Activated CD8-positive, alpha-beta memory T cell treated with anti-CD3 and anti-CD28 coated beads, Interleukin-2, amount 50 U/mL, for 1 hour (primary cell): ENCODE measurements around the gene ATOH8.

Source experiments
- DNase-seq: peaks from one replicate; pipeline ENCODE4 v3.0.0-alpha.2; 2020; ENCODE audit errors: extremely low read depth

The ATOH8 gene

DNA sequence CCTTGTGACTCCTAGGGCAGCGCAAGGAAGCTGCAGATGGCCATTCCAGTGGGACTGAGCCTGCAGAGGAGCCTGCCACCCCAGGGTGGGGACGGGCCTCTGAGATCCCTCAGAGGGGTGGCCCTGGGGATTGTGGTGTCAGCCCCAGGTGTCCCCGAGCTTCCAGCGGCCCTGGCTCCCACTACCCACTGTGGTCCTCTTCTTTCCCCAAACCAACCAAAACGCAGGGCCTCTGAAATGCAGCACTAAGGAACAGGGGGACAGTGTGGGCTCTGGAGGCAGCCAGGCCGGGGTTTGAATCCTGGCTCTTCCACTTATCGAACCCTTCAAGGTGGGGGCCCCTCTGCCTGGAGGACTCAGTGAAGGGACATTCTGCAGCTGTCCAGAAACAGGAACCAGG, 32.7 kb downstream of the ATOH8 start:
- DNase-seq, result no peak

- DNase-seq, result no peak
Measured at GRCh38 chr2:85786865-85787264, 33.1 kb downstream of the ATOH8 start.

- DNase-seq, result no peak
Measured at GRCh38 chr2:85787282-85787980, 33.6 kb downstream of the ATOH8 start.

GRCh38 chr2:85787981-85788340, 34.2 kb downstream of the ATOH8 start:
- no peak for DNase-seq

- no peak for DNase-seq
Measured at GRCh38 chr2:85788603-85789002, 34.8 kb downstream of the ATOH8 start.

DNA sequence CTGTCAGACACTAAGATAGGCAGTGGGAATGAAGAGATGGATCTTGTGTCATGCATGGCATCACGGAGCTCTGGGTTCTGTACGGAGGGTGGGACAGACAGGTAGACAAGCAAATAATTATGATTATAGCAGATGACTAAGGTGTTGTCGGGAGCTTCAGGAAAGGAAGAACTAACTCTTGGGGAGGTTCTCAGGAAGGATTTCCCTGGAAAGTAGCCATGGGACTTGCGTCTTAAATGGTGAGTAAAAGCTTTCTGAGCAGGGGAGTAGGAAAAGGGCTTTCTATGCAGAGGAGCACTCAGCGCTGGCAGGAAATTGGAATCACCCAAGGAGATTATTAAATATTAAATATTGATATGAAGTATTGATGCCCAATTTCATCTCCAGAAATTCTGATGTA, 35.5 kb downstream of the ATOH8 start:
- no peak for DNase-seq

DNA sequence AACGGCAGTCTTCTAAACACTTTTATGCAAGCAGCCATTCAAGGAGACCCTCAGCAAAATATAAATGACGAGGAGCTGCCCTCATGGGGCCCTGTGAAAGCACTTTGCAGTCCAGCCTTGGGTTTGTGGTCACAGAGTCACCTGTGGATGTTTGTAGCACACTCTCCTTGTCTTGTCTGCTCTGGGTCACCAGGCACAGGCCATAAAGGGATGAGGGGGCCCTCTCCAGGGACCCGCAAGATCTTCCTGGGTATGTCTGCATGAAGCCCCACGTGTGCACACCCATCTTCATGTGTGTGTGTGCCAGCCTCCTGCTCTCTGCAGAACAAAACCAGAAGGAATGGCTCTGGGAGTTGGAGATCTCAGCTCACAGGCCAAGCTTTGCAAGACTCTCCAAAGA, 36.2 kb downstream of the ATOH8 start:
- no peak for DNase-seq

DNA sequence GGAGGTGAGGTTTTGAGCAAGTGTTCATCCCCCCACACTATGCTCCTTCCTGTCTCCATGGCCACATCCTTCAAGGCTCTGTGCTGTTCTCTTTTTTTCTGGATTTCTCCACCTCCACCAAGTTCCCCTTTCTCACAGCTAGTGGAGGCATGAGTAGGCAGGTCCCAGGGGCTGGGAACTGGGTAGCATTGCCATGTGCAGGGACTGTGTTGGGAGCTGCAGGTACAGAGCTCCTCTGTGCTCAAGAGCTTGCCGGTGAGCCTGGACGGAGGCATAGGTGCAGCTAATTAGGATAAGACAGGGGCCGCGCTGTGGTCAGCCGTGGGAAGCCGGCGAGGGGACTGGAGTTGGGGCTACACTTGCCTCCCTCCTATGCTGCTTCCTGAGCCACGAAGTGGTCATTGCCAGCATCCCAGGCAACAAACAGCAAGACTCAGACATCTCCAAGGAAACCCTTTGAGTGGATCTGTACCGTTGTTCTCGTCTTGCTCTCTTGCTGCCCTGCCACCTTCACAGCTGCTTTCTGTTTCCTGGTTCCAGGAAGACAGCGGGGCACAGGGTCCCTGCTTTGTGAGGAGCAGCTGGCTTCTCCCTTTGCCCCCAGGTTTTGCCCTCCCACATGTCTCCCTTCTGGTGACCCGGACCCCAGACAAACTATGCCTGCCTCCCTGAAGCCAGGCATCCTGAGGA, 36.9 kb downstream of the ATOH8 start:
- no peak for DNase-seq

- no peak for DNase-seq
Measured at GRCh38 chr2:85791704-85792565, 38.1 kb downstream of the ATOH8 start.

DNA sequence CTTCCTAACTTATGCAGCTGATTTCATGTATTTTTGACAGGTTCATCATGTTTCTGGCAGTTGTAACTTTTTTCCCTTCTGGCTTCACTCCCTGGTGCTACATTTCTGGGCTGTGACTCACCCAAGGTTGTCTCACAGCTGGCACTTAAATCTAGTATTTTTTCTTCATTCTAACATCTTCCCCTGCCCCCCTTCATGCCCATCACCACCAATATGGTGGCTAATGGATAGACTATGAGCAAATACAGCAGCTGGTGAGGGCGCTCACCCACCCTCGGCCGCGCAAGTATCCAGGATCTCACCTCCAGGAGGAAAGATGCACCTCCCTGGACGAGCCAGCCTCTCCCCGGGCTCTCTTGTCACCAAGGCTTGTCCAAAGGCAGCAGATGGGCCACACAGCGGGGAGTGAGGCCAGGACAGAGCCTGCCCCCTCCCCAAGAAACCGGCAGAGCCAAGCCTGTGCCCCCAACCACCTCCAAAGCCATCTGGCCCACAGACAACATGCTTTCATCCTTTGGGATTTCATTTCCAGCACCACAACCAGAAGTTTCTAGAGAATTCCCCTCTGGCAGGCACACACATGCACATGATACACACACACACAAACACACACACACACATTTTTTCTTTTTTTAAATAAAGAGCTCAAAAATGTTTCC, 39.1 kb downstream of the ATOH8 start:
- DNase-seq, result no peak

DNA sequence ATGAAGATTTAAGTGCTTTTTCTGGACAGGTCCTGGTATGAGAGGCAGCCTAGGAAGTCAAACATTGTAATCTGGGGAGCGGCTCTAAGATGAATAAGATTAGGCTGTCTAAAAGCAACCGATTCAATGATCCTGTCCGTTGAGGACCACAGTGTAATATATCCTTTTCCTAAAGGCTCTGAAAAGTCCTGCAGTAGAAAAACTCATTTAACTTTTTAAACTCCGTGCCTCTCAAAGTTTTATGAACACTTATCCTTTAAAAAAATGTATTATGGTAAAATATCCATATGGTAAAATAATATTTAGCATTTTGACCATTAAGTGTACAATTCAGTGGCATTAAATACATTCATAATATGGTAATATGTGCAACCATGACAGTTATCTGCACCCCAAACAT, 39.8 kb downstream of the ATOH8 start:
- no peak for DNase-seq

GRCh38 chr2:85794038-85794441, 40.2 kb downstream of the ATOH8 start:
- DNase-seq, result no peak

DNA sequence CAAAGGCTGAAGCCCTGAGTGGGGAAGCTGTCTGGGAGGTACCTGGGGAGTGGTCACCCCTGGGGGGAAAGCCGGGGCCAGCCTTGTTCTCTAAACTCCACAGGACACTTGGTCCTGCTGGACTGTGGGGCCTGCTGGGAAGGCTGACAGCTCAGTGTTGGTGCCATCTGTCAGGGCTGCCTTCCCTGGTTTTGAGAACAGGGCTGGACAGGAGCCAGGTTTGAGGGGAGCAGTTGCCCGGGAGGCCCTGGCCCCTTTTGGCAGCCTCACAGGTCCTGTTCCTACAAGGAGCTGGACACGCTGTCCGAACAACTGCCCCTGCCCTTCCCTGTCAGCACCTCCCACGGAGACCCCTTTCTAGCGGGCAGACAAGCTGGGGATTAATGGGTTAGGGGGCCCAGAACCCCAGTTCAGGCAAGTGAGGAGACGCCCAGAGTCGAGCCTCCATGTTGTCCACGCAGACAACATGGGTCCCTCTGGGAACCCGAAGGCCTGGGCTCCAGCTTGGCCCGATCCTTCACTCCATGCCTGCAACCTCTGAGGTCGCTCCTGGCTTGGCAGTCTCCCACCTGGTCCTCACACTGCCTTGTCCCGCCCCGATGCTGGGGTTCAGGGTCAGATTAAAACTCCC, 40.8 kb downstream of the ATOH8 start:
- no peak for DNase-seq

DNA sequence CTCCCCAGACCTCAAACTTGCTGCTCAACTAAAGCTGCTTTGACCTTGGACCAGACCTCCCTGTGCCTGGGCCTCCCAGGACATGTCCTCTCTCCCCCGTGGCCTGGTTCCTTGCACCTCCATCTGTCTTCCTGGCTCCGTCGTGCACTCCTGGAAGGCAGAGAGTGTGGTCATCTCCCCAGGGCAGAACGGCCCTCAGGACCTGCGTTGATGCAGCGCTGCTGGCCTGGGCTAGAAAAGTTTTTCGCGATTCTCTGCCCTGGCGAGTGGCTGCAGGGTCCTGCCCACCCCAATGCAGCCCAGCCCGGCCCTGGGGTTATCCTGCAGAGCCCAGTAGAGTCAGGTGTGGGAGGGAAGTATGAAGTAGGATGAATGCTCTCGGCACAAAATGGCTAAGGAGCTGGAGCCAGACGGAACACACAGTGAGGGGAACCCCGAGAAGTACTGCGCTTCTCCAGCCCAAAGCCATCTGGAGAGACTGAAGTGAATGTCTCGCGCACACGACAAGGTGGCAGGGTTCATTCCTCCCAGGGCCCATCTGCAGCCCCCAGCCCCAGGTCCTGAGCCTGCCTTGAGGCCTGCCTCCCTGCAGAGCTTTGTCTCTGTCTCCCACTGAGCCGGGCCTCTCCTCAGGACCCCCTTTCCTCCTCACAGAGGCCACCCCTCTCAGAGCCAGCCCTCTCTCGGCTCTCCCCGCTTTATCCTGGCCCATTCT, 41.7 kb downstream of the ATOH8 start:
- no peak for DNase-seq

GRCh38 chr2:85796046-85796340, 42.2 kb downstream of the ATOH8 start:
- no peak for DNase-seq

GRCh38 chr2:85796341-85797262, 42.8 kb downstream of the ATOH8 start:
- DNase-seq, result no peak

GRCh38 chr2:85797263-85797660, 43.5 kb downstream of the ATOH8 start:
- DNase-seq, result no peak

DNA sequence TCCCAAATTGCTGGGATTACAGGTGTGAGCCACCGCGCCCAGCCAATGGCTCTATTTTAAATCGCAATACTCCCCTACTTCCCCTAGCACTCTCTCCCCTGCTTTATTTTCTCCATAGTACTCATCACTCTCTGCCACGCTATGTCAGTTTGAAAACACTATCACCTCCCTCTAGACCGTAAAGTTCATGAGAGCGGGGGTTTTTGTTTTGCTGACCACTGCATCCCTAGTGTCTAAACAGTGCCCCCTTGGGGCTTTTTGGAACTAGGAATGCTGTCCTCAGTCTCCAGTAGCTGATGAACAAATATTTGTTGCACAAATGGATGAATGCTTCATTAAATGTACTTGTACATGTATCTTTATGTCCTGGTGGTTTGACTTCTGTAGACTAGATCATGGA, 44.1 kb downstream of the ATOH8 start:
- DNase-seq, result no peak

DNA sequence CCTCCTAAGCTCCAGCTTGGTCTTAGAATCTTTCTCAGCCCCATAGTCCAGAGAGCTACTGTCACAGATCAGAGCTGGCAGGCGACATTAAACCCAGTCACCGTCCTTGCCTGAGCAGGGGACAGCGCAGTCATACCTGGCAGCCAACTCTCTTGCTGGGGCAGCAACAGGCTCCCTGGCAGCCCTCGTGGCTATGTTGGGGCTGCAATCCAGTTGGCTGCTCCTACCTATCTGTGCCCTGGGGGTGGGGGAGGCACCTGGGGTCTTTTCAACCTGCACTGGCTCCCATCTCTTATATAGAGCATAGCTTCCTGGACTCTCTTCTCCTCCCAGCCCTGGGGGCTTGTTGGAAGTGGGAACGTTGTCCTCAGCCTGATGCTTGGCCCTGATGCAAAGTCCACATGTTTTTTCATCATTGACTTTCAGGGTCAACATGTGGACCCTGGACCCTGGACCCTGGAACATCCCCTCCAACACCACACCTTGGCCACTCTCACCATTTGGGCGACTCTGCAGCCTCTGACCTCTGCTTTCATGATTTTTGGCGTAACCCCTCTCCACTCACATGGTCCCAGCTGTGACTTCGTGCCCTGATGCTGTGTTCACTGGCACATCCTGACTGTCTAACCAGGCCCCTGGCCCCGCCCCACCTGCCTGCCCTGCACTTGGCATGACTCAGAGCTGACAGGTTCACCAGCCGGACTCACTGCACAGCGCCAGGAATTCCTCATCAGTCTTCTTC, 45.6 kb downstream of the ATOH8 start:
- no peak for DNase-seq

DNA sequence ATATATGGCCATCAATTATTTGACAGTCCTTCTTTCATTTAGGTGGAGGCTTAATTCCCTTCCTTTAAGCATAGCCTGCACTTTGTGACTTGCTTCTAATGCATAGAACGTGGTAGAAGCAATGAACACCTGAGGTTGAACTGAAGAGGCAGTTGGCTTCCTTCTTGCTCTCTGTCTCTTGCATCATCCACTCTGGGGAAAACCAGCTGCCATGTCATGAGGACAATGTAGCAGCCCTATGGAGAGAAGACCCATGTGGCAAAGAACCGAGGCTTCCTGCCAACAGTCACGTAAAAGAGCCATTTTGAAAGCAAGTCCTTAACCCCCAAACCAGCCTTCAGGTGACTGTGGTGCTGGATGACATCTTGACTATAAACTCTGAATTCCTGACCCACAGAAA, 46.8 kb downstream of the ATOH8 start:
- no peak for DNase-seq
